Measurements from ENCODE around the gene FOSL1. TPM values are rescaled to one million over a fixed set of nuclear protein-coding genes. Genes with fewer than 3 reads are reported as not detected.

Gene FOSL1
- total RNA-seq, 1 experiment from 2014 or later, result 20.5 TPM

GRCh38 chr11:65861165-65861505 lies 39.1 kb downstream of the FOSL1 start:
- H3K36me3 Mint-ChIP-seq, result peaks cover 28% of the 10 kb centered on the region
- peaks cover 18% of the 10 kb centered on the region for H3K4me1 Mint-ChIP-seq
- H3K27ac Mint-ChIP-seq, result peak overlapping the region; percentile 80
- TF ChIP-seq GABPB1 (CRISPR knock-in tag; IDR thresholded peaks at IDR 0.05) (peak; percentile 41; the same call in 1 of the 2 replicates), TP53 (CRISPR knock-in tag; IDR thresholded peaks at IDR 0.05) (no peak; the same call in 1 of the 2 replicates)
- CTCF ChIA-PET, result interaction anchor here (0.7 to 16.6 kb wide), 9 partner anchors 8 to 184 kb away, joined by 3 to 539 read pairs (median 8); partner anchors contain the start of genes CCDC85B, EFEMP2 and FIBP
- DNase-seq (ENCODE audit: low spot score) (no peak), ATAC-seq (no peak)
- POLR2A ChIA-PET, result interaction anchor here (1.1 to 4.2 kb wide), 6 partner anchors 10 to 55 kb away, joined by 3 to 90 read pairs (median 18); partner anchors contain the start of genes CCDC85B, EFEMP2 and FIBP
- H3K4me3 Mint-ChIP-seq, result peak overlapping the region; percentile 90
- no peaks in the 10 kb centered on the region for H3K27me3 Mint-ChIP-seq (ENCODE audit: low read depth)
- no peaks in the 10 kb centered on the region for H3K9me3 Mint-ChIP-seq

- peaks cover 35% of the 10 kb centered on the region for H3K36me3 Mint-ChIP-seq
- 0 out of 2 replicates have a peak, but pooled peaks have one; percentile 23 for TF ChIP-seq RELA (CRISPR knock-in tag; IDR thresholded peaks at IDR 0.05; ENCODE audit: borderline replicate concordance)
- TF ChIP-seq E2F5 (CRISPR knock-in tag; IDR thresholded peaks at IDR 0.05), result 0 out of 2 replicates have a peak, but pooled peaks have one; percentile 82
- TF ChIP-seq ATF6 (CRISPR knock-in tag; IDR thresholded peaks at IDR 0.05), result no peak
- TF ChIP-seq CREM (CRISPR knock-in tag; IDR thresholded peaks at IDR 0.05), result peak; percentile 28; the same call in 1 of the 2 replicates
- TF ChIP-seq FOXP4 (CRISPR knock-in tag; IDR thresholded peaks at IDR 0.05), result peak; percentile 46
- peak; percentile 70; the same call in 1 of the 2 replicates for TF ChIP-seq TEAD1 (CRISPR knock-in tag; IDR thresholded peaks at IDR 0.05)
- TF ChIP-seq SP1 (CRISPR knock-in tag; conservative IDR thresholded peaks at IDR 0.05), result peak; percentile 79
- peak; percentile 27; the same call in 1 of the 2 replicates for TF ChIP-seq FOXP1 (CRISPR knock-in tag; IDR thresholded peaks at IDR 0.05; ENCODE audit: borderline replicate concordance)
- TF ChIP-seq NFE2L1 (CRISPR knock-in tag; IDR thresholded peaks at IDR 0.05), result no peak
- TF ChIP-seq USF1 (CRISPR knock-in tag; IDR thresholded peaks at IDR 0.05), result peak; percentile 66; the same call in 1 of the 2 replicates
- peak; percentile 87 for TF ChIP-seq HMGXB4 (CRISPR knock-in tag; IDR thresholded peaks at IDR 0.05)
- TF ChIP-seq CBFB (CRISPR knock-in tag; IDR thresholded peaks at IDR 0.05; ENCODE audit: low read depth), result 0 out of 2 replicates have a peak, but pooled peaks have one; percentile 81
- TF ChIP-seq MLX (CRISPR knock-in tag; IDR thresholded peaks at IDR 0.05), result no peak
- peak; percentile 77 for TF ChIP-seq FOXK1 (CRISPR knock-in tag; IDR thresholded peaks at IDR 0.05)
- peak; percentile 83; the same call in 1 of the 2 replicates for TF ChIP-seq KAT7 (CRISPR knock-in tag; IDR thresholded peaks at IDR 0.05; ENCODE audit: borderline replicate concordance)
- TF ChIP-seq MAX (CRISPR knock-in tag; IDR thresholded peaks at IDR 0.05), result peak; percentile 60; the same call in 1 of the 2 replicates
- peak; percentile 70 for TF ChIP-seq PRDM15 (CRISPR knock-in tag; IDR thresholded peaks at IDR 0.05)
Observed at GRCh38 chr11:65860278-65861164, 39.7 kb downstream of the FOSL1 start, which contains the start of gene MUS81. MUS81 (plus strand) TSS chr11:65860433; CDS start chr11:65860754, 321 bp downstream.

More at GRCh38 chr11:65860278-65861164, 39.7 kb downstream of the FOSL1 start, which contains the start of gene MUS81:
- Mint-ChIP-seq H3K27me3 (ENCODE audit: low read depth) (no peaks in the 10 kb centered on the region), H3K4me1 (peaks cover 21% of the 10 kb centered on the region), H3K9me3 (no peaks in the 10 kb centered on the region), H3K27ac (peak within 1 kb of the TSS; percentile 98), H3K4me3 (peak within 1 kb of the TSS; percentile 90)
- ChIA-PET POLR2A (interaction anchor here (0.6 to 4.2 kb wide), 22 partner anchors 8 to 245 kb away, joined by 3 to 90 read pairs (median 6); partner anchors contain the start of genes AP5B1, CCDC85B, EFEMP2 and FIBP), CTCF (interaction anchor here (0.5 to 16.6 kb wide), 65 partner anchors 7 to 452 kb away, joined by 3 to 539 read pairs (median 5); partner anchors contain the start of genes AP5B1, BANF1, CCDC85B and CST6)
- ATAC-seq (peak; percentile 26), DNase-seq (ENCODE audit: low spot score) (peak; percentile 99)
